ENCODE measurements around the gene LIMA1.

DNA sequence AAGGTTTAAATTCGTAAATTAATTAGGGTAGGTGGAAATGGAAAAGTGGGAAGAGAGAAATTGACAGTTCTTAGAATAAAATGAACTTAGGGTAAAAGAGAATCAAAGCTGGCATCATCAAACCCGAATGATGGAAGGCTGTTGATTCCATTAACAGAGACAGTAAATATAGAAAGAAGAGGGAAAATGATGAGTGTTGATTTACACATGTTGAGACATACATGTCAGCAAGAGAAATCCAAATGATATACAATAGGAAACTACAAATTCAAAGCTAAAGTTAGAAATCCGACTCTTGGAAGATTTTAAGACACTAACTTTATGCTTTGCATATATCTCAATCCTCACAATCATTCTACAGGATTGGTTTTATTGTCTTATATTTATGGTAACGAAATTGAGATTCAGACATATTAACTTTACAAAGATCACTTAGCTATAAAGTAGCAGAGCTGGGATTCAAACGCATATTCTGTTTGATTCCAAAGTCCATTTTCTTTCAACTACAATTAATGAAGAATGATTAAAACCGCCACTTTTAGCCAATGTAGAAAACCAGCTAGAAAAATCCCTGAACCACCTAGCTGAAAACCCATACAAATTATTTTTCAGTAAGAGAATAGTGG lies 30.2 kb downstream of the LIMA1 start:
- TF ChIP-seq, protein P1, sequence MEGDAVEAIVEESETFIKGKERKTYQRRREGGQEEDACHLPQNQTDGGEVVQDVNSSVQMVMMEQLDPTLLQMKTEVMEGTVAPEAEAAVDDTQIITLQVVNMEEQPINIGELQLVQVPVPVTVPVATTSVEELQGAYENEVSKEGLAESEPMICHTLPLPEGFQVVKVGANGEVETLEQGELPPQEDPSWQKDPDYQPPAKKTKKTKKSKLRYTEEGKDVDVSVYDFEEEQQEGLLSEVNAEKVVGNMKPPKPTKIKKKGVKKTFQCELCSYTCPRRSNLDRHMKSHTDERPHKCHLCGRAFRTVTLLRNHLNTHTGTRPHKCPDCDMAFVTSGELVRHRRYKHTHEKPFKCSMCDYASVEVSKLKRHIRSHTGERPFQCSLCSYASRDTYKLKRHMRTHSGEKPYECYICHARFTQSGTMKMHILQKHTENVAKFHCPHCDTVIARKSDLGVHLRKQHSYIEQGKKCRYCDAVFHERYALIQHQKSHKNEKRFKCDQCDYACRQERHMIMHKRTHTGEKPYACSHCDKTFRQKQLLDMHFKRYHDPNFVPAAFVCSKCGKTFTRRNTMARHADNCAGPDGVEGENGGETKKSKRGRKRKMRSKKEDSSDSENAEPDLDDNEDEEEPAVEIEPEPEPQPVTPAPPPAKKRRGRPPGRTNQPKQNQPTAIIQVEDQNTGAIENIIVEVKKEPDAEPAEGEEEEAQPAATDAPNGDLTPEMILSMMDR (conservative IDR thresholded peaks at IDR 0.05): no peak
- TF ChIP-seq ZFX (IDR thresholded peaks at IDR 0.05): no peak
